ENCODE results near the gene C12orf43.

C12orf43 gene

DNA sequence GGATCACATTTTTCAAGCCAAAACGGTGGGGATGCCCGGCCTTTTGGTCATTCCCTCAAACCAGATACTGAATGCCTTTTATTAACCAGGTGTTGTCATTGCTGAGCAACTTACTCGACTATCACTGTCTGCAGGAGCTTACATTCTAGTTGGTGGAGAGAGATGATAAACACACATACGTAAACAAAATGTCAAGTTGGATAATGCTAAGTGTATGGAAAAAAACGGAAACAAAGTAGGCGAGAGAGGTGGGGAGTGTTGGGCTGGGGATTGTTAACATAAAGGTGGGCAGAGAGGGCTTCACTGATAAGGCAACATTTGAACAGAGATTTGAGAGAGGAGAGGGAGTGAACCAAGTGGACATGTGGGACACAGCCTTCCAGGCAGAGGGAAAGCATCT, 4.5 kb downstream of the C12orf43 start:
- Histone ChIP-seq H3K27me3 (ENCODE audit: control insufficient read depth in 2 of 2, insufficient read depth in 2 of 2, low read length in 2 of 2) (no peaks in the 10 kb centered on the region), H3K9ac (ENCODE audit: low read depth in 1 of 2, low read length in 2 of 2) (no peak overlapping the region), H3K27ac (ENCODE audit: low read depth in 2 of 2, low read length in 2 of 2) (no peak overlapping the region), H3K4me1 (ENCODE audit: control insufficient read depth in 2 of 2, insufficient read depth in 2 of 2, low read length in 2 of 2) (peaks cover 5 to 12% of the 10 kb centered on the region in 2 donors), H3K9me3 (ENCODE audit: control insufficient read depth in 2 of 2, low read length in 2 of 2) (no peaks in the 10 kb centered on the region), H3K36me3 (ENCODE audit: control insufficient read depth in 2 of 2, insufficient read depth in 2 of 2, low read length in 2 of 2) (peaks cover 21 to 39% of the 10 kb centered on the region in 2 donors), H3K4me3 (ENCODE audit: low read length in 2 of 2) (no peak overlapping the region)

DNA sequence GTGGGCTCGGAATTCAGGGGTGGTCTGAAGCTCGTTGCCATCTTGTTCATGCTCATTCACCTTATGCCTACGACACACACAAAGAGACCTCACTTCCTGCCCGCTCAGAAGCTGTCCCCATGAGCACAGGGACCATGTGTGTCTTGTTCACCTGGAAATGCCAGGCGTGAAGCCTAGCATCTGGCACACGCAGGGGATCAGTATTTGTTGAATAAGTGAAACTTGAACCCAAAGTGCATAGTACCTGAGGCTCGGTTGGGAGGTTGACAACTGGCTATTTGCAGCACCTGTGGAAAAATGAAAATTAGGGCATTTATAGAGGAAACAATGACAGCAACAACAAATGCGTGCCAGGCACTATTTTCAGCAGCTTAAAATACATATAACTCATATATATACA, 5.4 kb downstream of the C12orf43 start:
- Histone ChIP-seq H3K4me3 (ENCODE audit: low read length in 2 of 2) (no peak overlapping the region), H3K36me3 (ENCODE audit: control insufficient read depth in 2 of 2, insufficient read depth in 2 of 2, low read length in 2 of 2) (peaks cover 21 to 39% of the 10 kb centered on the region in 2 donors)

DNA sequence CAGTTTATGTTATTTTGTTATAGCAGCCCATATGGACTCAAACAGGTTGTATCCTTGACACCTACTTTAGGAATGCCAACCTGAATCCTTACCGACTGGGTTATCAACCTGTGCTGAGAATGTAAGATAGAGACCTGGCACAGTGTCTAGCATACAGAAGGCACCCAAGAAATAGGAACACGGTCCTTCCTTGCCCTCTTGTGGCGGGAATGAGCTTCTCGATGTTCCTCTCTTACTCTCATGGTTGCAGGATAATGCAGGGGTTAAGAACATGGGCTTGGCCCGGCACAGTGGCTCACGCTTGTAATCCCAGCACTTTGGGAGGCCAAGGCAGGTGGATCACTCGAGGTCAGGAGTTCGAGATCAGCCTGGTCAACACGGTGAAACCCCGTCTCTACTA, 6.5 kb downstream of the C12orf43 start:
- no peak overlapping the region for H3K27ac ChIP-seq (ENCODE audit: low read depth in 2 of 2, low read length in 2 of 2)
- H3K9me3 ChIP-seq (ENCODE audit: control insufficient read depth in 2 of 2, low read length in 2 of 2), result no peaks in the 10 kb centered on the region
- no peak overlapping the region for H3K9ac ChIP-seq (ENCODE audit: low read depth in 1 of 2, low read length in 2 of 2)
- H3K27me3 ChIP-seq (ENCODE audit: control insufficient read depth in 2 of 2, insufficient read depth in 2 of 2, low read length in 2 of 2), result no peaks in the 10 kb centered on the region
- H3K4me3 ChIP-seq (ENCODE audit: low read length in 2 of 2), result no peak overlapping the region
- peaks cover 26 to 45% of the 10 kb centered on the region in 2 donors for H3K36me3 ChIP-seq (ENCODE audit: control insufficient read depth in 2 of 2, insufficient read depth in 2 of 2, low read length in 2 of 2)
- H3K4me1 ChIP-seq (ENCODE audit: control insufficient read depth in 2 of 2, insufficient read depth in 2 of 2, low read length in 2 of 2), result no peaks in the 10 kb centered on the region

More for the DNA sequence above, 5.4 kb downstream of the C12orf43 start:
- no peak overlapping the region for H3K9ac ChIP-seq (ENCODE audit: low read depth in 1 of 2, low read length in 2 of 2)
- peaks cover 4 to 9% of the 10 kb centered on the region in 2 donors for H3K4me1 ChIP-seq (ENCODE audit: control insufficient read depth in 2 of 2, insufficient read depth in 2 of 2, low read length in 2 of 2)
- no peaks in the 10 kb centered on the region for H3K27me3 ChIP-seq (ENCODE audit: control insufficient read depth in 2 of 2, insufficient read depth in 2 of 2, low read length in 2 of 2)
- no peaks in the 10 kb centered on the region for H3K9me3 ChIP-seq (ENCODE audit: control insufficient read depth in 2 of 2, low read length in 2 of 2)
- H3K27ac ChIP-seq (ENCODE audit: low read depth in 2 of 2, low read length in 2 of 2), result no peak overlapping the region

DNA sequence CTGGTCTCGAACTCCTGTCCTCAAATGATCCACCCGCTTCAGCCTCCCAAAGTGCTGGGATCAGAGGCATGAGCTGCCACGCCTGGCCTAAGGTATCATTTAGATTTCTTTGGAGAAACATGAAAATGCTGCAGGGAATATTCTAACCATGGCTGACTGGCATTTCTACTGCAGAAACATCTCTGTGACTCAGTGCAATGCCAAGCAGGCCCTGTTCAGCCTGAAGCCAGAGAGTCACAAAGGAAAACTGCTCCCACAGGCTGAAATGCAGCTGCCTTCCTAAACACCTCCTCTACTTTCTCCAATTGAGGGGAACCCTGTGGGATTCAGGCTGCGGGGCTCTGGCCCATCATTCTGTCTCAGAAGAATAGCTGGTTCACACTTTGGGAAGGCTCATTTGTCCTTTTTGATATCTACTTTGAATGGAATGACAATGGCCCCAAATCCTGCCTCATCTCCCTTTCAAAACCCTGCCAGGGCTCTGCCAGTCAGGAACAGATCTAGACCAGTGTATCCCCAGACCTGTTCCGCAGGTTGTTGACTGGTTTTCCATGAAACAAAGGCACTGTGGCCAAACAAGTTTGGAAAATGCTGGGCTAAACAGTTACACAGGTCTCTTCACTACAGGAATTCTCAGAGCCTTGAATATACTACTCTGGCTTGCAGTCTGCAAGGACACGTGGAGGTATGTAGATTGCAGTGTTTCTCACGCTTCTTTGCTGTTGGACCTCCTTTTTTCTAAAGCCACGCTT, 7.8 kb downstream of the C12orf43 start:
- no peaks in the 10 kb centered on the region for H3K9me3 ChIP-seq (ENCODE audit: control insufficient read depth in 2 of 2, low read length in 2 of 2)
- no peaks in the 10 kb centered on the region for H3K4me1 ChIP-seq (ENCODE audit: control insufficient read depth in 2 of 2, insufficient read depth in 2 of 2, low read length in 2 of 2)
- no peak overlapping the region for H3K9ac ChIP-seq (ENCODE audit: low read depth in 1 of 2, low read length in 2 of 2)
- peaks cover 37 to 54% of the 10 kb centered on the region in 2 donors for H3K36me3 ChIP-seq (ENCODE audit: control insufficient read depth in 2 of 2, insufficient read depth in 2 of 2, low read length in 2 of 2)
- H3K27ac ChIP-seq (ENCODE audit: low read depth in 2 of 2, low read length in 2 of 2), result no peak overlapping the region
- H3K4me3 ChIP-seq (ENCODE audit: low read length in 2 of 2), result no peak overlapping the region
- no peaks in the 10 kb centered on the region for H3K27me3 ChIP-seq (ENCODE audit: control insufficient read depth in 2 of 2, insufficient read depth in 2 of 2, low read length in 2 of 2)

DNA sequence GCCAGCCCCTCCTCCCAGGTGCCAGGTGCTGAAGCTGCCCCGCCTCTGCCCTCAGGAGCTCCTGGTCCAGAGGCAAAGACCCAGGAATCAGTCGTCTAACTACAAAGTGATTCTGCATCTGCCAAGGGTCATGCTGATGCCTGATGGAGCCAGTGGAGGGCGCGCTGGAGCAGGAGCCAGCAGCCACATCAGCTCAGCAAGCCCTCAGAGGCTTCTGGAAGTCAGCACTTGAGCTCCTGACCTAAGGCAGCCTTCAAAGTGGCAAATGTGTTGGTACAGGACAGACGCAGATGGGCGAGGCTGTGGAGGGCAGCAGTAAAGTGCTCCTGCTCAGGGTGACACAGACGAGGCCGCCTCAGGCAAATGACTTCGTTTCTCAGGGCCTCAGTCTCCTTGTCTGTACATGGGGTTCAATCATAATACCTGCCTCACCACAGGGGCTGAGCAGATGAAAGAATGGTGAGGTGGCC, 10.9 kb downstream of the C12orf43 start:
- Histone ChIP-seq H3K36me3 (ENCODE audit: control insufficient read depth in 2 of 2, insufficient read depth in 2 of 2, low read length in 2 of 2) (peaks cover 26 to 50% of the 10 kb centered on the region in 2 donors), H3K9me3 (ENCODE audit: control insufficient read depth in 2 of 2, low read length in 2 of 2) (no peaks in the 10 kb centered on the region), H3K4me1 (ENCODE audit: control insufficient read depth in 2 of 2, insufficient read depth in 2 of 2, low read length in 2 of 2) (no peaks in the 10 kb centered on the region), H3K27ac (ENCODE audit: low read depth in 2 of 2, low read length in 2 of 2) (no peak overlapping the region), H3K27me3 (ENCODE audit: control insufficient read depth in 2 of 2, insufficient read depth in 2 of 2, low read length in 2 of 2) (no peaks in the 10 kb centered on the region), H3K4me3 (ENCODE audit: low read length in 2 of 2) (no peak overlapping the region), H3K9ac (ENCODE audit: low read depth in 1 of 2, low read length in 2 of 2) (no peak overlapping the region)

DNA sequence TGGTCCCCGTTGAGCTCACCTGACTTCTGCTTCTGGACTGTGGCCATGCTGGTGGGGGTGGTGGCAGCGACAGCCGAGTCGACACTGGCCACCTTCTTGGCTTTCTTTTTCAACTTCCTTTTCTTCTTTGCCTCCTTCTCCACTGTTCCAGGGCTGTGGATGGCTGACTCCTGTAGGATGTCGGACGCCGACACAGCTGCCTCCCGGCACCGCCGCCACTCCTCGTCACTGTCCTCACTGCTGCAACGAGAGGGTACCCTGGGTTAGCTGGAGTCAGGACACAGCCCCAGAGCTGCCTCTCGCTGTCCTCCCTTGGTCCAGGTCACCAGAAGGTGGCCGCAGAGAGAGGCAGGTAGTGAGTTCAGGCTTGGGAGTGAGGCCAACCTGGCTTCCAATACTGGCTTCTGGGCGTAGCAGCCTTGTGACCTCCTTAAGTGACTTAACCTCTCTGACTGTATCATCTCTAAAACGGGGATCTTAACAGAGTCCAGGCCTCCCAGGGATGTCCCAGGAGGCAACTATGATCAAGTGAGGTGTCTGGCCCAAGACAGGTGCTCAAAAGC, 12.0 kb downstream of the C12orf43 start:
- Histone ChIP-seq H3K9me3 (ENCODE audit: control insufficient read depth in 2 of 2, low read length in 2 of 2) (no peaks in the 10 kb centered on the region), H3K27ac (ENCODE audit: low read depth in 2 of 2, low read length in 2 of 2) (no peak overlapping the region), H3K4me3 (ENCODE audit: low read length in 2 of 2) (no peak overlapping the region), H3K9ac (ENCODE audit: low read depth in 1 of 2, low read length in 2 of 2) (no peak overlapping the region), H3K27me3 (ENCODE audit: control insufficient read depth in 2 of 2, insufficient read depth in 2 of 2, low read length in 2 of 2) (no peaks in the 10 kb centered on the region), H3K36me3 (ENCODE audit: control insufficient read depth in 2 of 2, insufficient read depth in 2 of 2, low read length in 2 of 2) (peaks cover 25 to 45% of the 10 kb centered on the region in 2 donors), H3K4me1 (ENCODE audit: control insufficient read depth in 2 of 2, insufficient read depth in 2 of 2, low read length in 2 of 2) (no peaks in the 10 kb centered on the region)

DNA sequence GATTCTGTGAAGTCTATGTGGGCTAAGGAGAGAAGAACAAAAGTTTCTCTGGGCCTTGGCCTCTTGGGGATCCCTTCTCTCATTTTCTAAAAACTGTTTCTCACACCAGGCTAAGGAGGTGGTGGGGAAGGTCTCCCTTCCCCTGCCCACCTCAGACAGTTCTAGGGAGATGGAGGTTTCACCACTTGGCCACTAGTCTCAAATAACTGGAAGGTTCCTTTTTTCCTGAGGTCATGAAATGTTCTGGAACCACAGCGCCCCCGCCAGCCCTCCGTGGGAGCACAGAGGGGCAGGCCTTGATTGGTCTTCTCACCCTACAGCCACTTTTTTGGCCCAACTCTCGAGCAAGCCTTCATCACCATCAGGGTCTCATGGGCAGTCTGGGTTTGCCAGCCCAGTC, 12.6 kb downstream of the C12orf43 start:
- Histone ChIP-seq H3K36me3 (ENCODE audit: control insufficient read depth in 2 of 2, insufficient read depth in 2 of 2, low read length in 2 of 2) (peaks cover 28 to 39% of the 10 kb centered on the region in 2 donors), H3K4me3 (ENCODE audit: low read length in 2 of 2) (no peak overlapping the region), H3K9me3 (ENCODE audit: control insufficient read depth in 2 of 2, low read length in 2 of 2) (no peaks in the 10 kb centered on the region), H3K9ac (ENCODE audit: low read depth in 1 of 2, low read length in 2 of 2) (no peak overlapping the region), H3K27me3 (ENCODE audit: control insufficient read depth in 2 of 2, insufficient read depth in 2 of 2, low read length in 2 of 2) (no peaks in the 10 kb centered on the region), H3K27ac (ENCODE audit: low read depth in 2 of 2, low read length in 2 of 2) (no peak overlapping the region), H3K4me1 (ENCODE audit: control insufficient read depth in 2 of 2, insufficient read depth in 2 of 2, low read length in 2 of 2) (no peaks in the 10 kb centered on the region)

DNA sequence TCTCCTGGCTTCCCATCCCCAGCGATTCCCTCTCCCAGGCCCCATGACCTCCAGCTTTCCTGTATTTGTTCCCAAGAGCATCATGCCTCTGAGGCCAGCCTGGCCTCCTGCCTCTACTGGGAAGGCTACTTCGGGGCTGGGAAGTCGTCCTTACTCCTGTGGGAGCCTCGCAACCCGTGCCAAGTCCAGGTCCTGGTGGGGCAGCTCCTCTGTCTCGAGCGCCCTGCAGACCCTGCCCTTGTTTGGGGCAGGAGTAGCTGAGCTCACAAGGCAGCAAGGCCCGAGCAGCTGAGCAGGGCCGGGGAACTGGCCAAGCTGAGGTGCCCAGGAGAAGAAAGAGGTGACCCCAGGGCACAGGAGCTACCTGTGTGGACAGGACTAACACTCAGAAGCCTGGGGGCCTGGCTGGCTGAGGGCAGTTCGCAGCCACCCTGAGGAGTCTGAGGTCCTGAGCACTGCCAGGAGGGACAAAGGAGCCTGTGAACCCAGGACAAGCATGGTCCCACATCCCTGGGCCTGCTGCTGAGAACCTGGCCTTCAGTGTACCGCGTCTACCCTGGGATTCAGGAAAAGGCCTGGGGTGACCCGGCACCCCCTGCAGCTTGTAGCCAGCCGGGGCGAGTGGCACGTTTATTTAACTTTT, 14.3 kb downstream of the C12orf43 start:
- no peak overlapping the region for H3K9ac ChIP-seq (ENCODE audit: low read depth in 1 of 2, low read length in 2 of 2)
- peaks cover 34 to 36% of the 10 kb centered on the region in 2 donors for H3K36me3 ChIP-seq (ENCODE audit: control insufficient read depth in 2 of 2, insufficient read depth in 2 of 2, low read length in 2 of 2)
- no peak overlapping the region for H3K4me3 ChIP-seq (ENCODE audit: low read length in 2 of 2)
- no peaks in the 10 kb centered on the region for H3K4me1 ChIP-seq (ENCODE audit: control insufficient read depth in 2 of 2, insufficient read depth in 2 of 2, low read length in 2 of 2)
- H3K27me3 ChIP-seq (ENCODE audit: control insufficient read depth in 2 of 2, insufficient read depth in 2 of 2, low read length in 2 of 2), result no peaks in the 10 kb centered on the region
- no peak overlapping the region for H3K27ac ChIP-seq (ENCODE audit: low read depth in 2 of 2, low read length in 2 of 2)
- no peaks in the 10 kb centered on the region for H3K9me3 ChIP-seq (ENCODE audit: control insufficient read depth in 2 of 2, low read length in 2 of 2)

DNA sequence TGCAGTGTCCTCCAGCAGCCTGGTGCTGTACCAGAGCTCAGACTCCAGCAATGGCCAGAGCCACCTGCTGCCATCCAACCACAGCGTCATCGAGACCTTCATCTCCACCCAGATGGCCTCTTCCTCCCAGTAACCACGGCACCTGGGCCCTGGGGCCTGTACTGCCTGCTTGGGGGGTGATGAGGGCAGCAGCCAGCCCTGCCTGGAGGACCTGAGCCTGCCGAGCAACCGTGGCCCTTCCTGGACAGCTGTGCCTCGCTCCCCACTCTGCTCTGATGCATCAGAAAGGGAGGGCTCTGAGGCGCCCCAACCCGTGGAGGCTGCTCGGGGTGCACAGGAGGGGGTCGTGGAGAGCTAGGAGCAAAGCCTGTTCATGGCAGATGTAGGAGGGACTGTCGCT, 15.2 kb downstream of the C12orf43 start:
- no peak overlapping the region for H3K27ac ChIP-seq (ENCODE audit: low read depth in 2 of 2, low read length in 2 of 2)
- H3K4me3 ChIP-seq (ENCODE audit: low read length in 2 of 2), result no peak overlapping the region
- no peaks in the 10 kb centered on the region for H3K27me3 ChIP-seq (ENCODE audit: control insufficient read depth in 2 of 2, insufficient read depth in 2 of 2, low read length in 2 of 2)
- no peaks in the 10 kb centered on the region for H3K4me1 ChIP-seq (ENCODE audit: control insufficient read depth in 2 of 2, insufficient read depth in 2 of 2, low read length in 2 of 2)
- no peaks in the 10 kb centered on the region for H3K9me3 ChIP-seq (ENCODE audit: control insufficient read depth in 2 of 2, low read length in 2 of 2)
- H3K36me3 ChIP-seq (ENCODE audit: control insufficient read depth in 2 of 2, insufficient read depth in 2 of 2, low read length in 2 of 2), result peaks cover 36 to 39% of the 10 kb centered on the region in 2 donors
- no peak overlapping the region for H3K9ac ChIP-seq (ENCODE audit: low read depth in 1 of 2, low read length in 2 of 2)

DNA sequence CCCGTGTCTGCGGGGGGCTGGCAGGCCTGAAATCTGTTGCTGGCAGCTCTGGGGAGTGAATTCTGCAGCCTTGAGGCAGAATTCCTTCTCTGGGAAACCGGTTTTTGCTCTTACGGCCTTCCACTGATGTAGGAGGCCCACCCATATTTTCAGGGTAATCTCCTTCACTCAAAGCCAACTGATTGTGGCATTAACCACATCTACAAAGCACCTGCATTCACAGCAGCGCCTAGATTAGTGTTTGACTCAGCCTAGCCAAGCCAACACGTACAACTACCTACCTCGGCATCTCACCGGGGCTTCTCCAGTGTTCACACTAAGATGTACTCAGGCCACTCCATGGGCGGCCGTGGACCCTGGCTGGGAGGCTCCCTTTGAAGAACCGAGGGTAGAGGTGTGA, 15.8 kb downstream of the C12orf43 start:
- H3K9me3 ChIP-seq (ENCODE audit: control insufficient read depth in 2 of 2, low read length in 2 of 2), result no peaks in the 10 kb centered on the region
- H3K9ac ChIP-seq (ENCODE audit: low read depth in 1 of 2, low read length in 2 of 2), result no peak overlapping the region
- H3K36me3 ChIP-seq (ENCODE audit: control insufficient read depth in 2 of 2, insufficient read depth in 2 of 2, low read length in 2 of 2), result peaks cover 40 to 41% of the 10 kb centered on the region in 2 donors
- no peak overlapping the region for H3K4me3 ChIP-seq (ENCODE audit: low read length in 2 of 2)
- H3K27ac ChIP-seq (ENCODE audit: low read depth in 2 of 2, low read length in 2 of 2), result no peak overlapping the region
- no peaks in the 10 kb centered on the region for H3K4me1 ChIP-seq (ENCODE audit: control insufficient read depth in 2 of 2, insufficient read depth in 2 of 2, low read length in 2 of 2)
- H3K27me3 ChIP-seq (ENCODE audit: control insufficient read depth in 2 of 2, insufficient read depth in 2 of 2, low read length in 2 of 2), result no peaks in the 10 kb centered on the region

Data from mucosa of rectum (tissue), 2 donors.